Central memory CD8-positive, alpha-beta T cell (primary cell): ENCODE measurements around the gene SRSF2.
"Not testable (repeated sequence)": the region's sequence is repeated elsewhere in the genome, so short reads cannot be mapped to it uniquely, and the experiment has no call there.

Source experiments
- ATAC-seq: fragments of 150-1000 bp; cut with Tn5 transposase; replicated peaks from 2 replicates; pipeline ENCODE4 v1.10.0; 2022; ENCODE audit warnings: mild to moderate bottlenecking, moderate FRiP score, moderate number of reproducible peaks; ENCODE audit not compliant: poor library complexity, severe bottlenecking; ENCODE audit errors: extremely low read depth
- DNase-seq, 2 donors: peaks; one replicate each; pipeline ENCODE4 v3.0.0; 2021; ENCODE audit warnings: low spot score in 2 of 2
- H3K27ac Mint-ChIP-seq: one replicate; pipeline ENCODE4 v1.8.0; 2022; ENCODE audit warnings: low read depth, mild to moderate bottlenecking, moderate library complexity, mixed read lengths
- H3K27me3 Mint-ChIP-seq: one replicate; pipeline ENCODE4 v1.8.0; 2022; ENCODE audit warnings: mixed read lengths
- H3K36me3 Mint-ChIP-seq: one replicate; pipeline ENCODE4 v1.8.0; 2022; ENCODE audit warnings: mild to moderate bottlenecking, moderate library complexity, mixed read lengths; ENCODE audit not compliant: insufficient read depth
- H3K4me1 Mint-ChIP-seq: one replicate; pipeline ENCODE4 v1.8.0; 2022; ENCODE audit warnings: mixed read lengths
- H3K4me3 Mint-ChIP-seq: one replicate; pipeline ENCODE4 v1.8.0; 2022; ENCODE audit warnings: mild to moderate bottlenecking, moderate library complexity, mixed read lengths
- H3K9me3 Mint-ChIP-seq: one replicate; pipeline ENCODE4 v1.8.0; 2022; ENCODE audit warnings: mixed read lengths

SRSF2 gene

GRCh38 chr17:76700617-76701470 lies 36.3 kb downstream of the SRSF2 start:
- peak overlapping the region; percentile 61 for H3K4me3 Mint-ChIP-seq
- H3K27me3 Mint-ChIP-seq, result no peaks in the 10 kb centered on the region
- H3K4me1 Mint-ChIP-seq, result peaks cover 29% of the 10 kb centered on the region
- peak in 1 of 2 donors; percentile 32 for DNase-seq
- H3K27ac Mint-ChIP-seq, result peak overlapping the region; percentile 79
- peak; percentile 84 for ATAC-seq
- H3K36me3 Mint-ChIP-seq, result no peaks in the 10 kb centered on the region
- no peaks in the 10 kb centered on the region for H3K9me3 Mint-ChIP-seq

GRCh38 chr17:76700270-76700616 lies 36.9 kb downstream of the SRSF2 start:
- Mint-ChIP-seq H3K27me3 (no peaks in the 10 kb centered on the region), H3K27ac (peak overlapping the region; percentile 79), H3K9me3 (no peaks in the 10 kb centered on the region), H3K4me1 (peaks cover 35% of the 10 kb centered on the region), H3K36me3 (no peaks in the 10 kb centered on the region), H3K4me3 (peak overlapping the region; percentile 61)
- DNase-seq (no peak), ATAC-seq (peak; percentile 26)

DNA sequence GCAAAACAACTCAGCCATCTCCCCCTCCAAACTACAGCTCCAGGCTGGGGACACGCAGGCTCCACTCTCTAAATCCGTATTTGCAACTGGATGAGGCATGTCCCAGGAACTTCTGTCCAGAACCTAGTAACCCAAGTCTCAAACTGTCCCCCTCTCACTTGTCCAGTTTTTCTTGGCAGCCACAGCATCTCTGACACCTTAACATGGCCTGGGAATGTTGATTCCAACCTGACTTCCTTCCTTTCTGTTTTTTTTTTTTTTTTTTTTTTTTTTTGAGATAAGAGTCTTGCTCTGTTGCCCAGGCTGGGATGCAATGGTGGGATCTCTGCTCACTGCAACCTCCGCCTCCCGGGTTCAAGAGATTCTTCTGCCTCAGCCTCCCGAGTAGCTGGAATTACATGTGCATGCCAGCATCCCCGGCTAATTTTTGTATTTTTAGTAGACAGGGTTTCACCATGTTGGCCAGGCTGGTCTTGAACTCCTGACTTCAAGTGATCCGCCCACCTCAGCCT lies 38.6 kb downstream of the SRSF2 start:
- H3K36me3 Mint-ChIP-seq, ATAC-seq, H3K27ac Mint-ChIP-seq, H3K9me3 Mint-ChIP-seq, H3K27me3 Mint-ChIP-seq, H3K4me3 Mint-ChIP-seq, DNase-seq: not testable (repeated sequence)
- H3K4me1 Mint-ChIP-seq, result peaks cover 38% of the 10 kb centered on the region

DNA sequence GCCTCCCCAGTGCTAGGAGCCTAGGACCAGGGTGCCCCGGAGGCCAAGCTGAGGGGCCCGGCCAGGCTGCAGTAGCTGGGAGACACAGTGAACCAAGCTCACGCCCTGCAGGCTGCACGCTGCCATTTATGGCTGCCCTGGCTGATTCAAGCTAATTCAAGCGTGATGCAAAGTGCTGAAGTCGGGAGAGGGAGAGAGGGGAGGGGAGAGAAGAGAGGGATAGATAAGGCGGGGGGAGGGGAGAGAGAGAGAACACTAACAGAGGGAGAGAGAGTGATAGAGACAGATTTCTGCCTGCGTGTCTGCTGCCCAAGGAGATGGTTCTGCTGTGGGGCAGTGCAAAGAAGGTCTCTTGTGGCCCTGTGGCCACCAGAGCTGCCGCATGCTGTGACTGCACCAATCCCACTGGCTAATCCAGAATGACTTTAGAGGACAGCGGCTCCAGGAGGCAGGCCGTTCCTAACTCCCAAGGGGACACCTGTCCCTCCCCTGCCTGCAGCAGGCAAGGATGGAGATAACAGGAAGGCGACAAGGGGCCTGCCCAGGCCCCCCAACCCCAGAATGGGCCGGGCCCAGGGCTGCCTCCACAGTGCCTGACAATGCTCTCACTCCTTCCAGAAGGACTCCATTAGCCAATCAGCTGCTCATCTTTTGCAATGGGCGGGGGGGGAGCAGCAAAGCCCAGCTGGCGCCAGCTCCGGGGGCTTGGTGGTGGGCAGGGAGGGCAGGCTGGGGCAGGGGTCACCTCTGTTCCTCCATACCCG lies 39.2 kb downstream of the SRSF2 start:
- no peaks in the 10 kb centered on the region for H3K27me3 Mint-ChIP-seq
- H3K27ac Mint-ChIP-seq, result no peak overlapping the region
- no peak overlapping the region for H3K4me3 Mint-ChIP-seq
- H3K9me3 Mint-ChIP-seq, result no peaks in the 10 kb centered on the region
- no peaks in the 10 kb centered on the region for H3K36me3 Mint-ChIP-seq
- ATAC-seq (no peak), DNase-seq (no peak)
- peaks cover 38% of the 10 kb centered on the region for H3K4me1 Mint-ChIP-seq

DNA sequence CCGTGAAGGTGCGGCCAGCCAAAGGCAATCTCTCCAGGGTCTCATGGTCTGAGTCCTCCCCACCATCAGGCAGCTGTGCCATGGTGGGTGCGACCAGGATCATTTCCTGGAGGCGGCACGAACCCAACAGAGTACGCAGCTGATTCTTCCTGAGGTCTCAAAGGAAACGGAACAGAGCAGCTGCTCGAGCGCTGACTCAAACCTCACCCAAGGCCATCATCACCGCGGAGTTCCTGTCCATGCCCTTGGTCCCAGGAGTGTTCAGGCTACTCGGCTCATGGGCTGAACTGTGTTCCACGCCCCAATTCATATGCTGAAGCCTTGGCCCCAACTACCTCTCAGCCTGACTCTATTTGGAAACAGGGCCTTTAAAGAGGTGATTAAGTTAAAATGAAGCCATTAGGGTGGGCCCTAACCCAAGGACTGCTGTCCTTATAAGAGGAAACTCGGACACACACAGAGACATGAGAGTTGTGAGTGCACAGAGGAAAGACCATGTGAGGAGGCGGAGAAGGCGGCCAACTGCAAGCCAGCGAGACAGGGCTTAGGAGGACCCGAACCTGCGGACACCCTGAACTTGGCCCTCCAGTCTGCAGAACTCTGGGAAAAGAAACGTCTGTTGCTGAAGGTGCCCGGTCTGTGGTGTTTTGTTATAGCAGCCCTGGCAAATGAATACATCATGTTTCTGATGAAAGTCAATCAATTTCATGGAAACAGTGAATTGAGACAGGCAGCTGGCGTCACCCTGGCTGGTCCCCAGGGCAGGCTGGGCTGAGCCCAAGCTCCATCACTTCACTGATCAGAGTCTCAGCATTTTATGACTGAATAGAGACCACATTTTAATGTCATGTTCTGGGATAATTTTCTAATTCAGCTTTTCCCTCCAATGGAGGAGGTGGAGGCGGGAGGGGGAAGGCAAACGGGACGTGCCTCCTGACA lies 40.1 kb downstream of the SRSF2 start:
- Mint-ChIP-seq H3K36me3 (no peaks in the 10 kb centered on the region), H3K27ac (no peak overlapping the region), H3K9me3 (no peaks in the 10 kb centered on the region), H3K4me3 (no peak overlapping the region), H3K4me1 (peaks cover 38% of the 10 kb centered on the region), H3K27me3 (no peaks in the 10 kb centered on the region)
- ATAC-seq, result no peak
- DNase-seq, result no peak

- no peak for ATAC-seq
- no peak overlapping the region for H3K4me3 Mint-ChIP-seq
- no peaks in the 10 kb centered on the region for H3K36me3 Mint-ChIP-seq
These were observed 41.9 kb downstream of the SRSF2 start for GRCh38 chr17:76695059-76695831.

GRCh38 chr17:76691379-76692191 lies 45.5 kb downstream of the SRSF2 start:
- H3K27me3 Mint-ChIP-seq, result no peaks in the 10 kb centered on the region
- DNase-seq, result no peak
- no peak for ATAC-seq
- no peaks in the 10 kb centered on the region for H3K9me3 Mint-ChIP-seq
- no peak overlapping the region for H3K4me3 Mint-ChIP-seq
- peaks cover 18% of the 10 kb centered on the region for H3K4me1 Mint-ChIP-seq
- no peak overlapping the region for H3K27ac Mint-ChIP-seq
- H3K36me3 Mint-ChIP-seq, result no peaks in the 10 kb centered on the region

More at GRCh38 chr17:76695059-76695831, 41.9 kb downstream of the SRSF2 start:
- no peak for DNase-seq
- Mint-ChIP-seq H3K27me3 (no peaks in the 10 kb centered on the region), H3K4me1 (peaks cover 20% of the 10 kb centered on the region), H3K27ac (peak overlapping the region; percentile 42), H3K9me3 (no peaks in the 10 kb centered on the region)

DNA sequence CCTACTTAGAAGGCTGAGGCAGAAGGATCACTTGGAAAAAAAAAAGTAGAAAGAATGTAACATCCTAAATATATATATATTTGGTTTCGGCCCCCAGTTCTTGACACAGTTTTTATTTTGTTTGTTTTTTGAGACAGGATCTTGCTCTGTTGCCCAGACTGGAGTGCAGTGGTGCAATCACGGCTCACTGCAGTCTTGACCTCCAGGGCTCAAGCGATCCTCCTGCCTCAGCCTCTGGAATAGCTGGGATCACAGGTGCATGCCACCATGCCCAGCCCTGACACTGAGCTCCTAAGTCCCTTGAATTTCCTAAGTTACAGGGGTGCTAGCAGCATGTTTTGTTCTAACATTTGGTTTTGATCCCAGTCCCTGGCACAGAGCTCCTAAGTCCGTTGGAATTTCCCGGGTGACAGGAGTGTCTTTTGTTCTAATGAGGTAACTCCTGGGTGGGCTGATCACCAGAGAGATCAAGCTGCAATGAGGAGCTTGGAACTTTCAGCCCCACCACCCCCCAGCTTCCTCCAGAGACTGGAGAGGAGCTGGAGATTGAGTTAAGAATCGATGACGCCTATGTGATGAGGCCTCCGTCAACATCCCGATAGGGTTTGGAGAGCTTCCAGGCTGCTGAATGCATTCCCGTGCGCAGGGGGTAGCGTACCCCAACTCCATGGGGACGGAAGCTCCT lies 46.4 kb downstream of the SRSF2 start:
- DNase-seq, result no peak
- Mint-ChIP-seq H3K27ac (no peak overlapping the region), H3K27me3 (no peaks in the 10 kb centered on the region), H3K4me1 (peaks cover 15% of the 10 kb centered on the region), H3K9me3 (no peaks in the 10 kb centered on the region), H3K36me3 (no peaks in the 10 kb centered on the region), H3K4me3 (no peak overlapping the region)
- no peak for ATAC-seq

- Mint-ChIP-seq H3K9me3 (no peaks in the 10 kb centered on the region), H3K27me3 (no peaks in the 10 kb centered on the region), H3K27ac (no peak overlapping the region), H3K36me3 (no peaks in the 10 kb centered on the region), H3K4me3 (no peak overlapping the region), H3K4me1 (peaks cover 6% of the 10 kb centered on the region)
- ATAC-seq, result no peak
- DNase-seq, result no peak
These were observed 47.3 kb downstream of the SRSF2 start for GRCh38 chr17:76689859-76690258.

DNA sequence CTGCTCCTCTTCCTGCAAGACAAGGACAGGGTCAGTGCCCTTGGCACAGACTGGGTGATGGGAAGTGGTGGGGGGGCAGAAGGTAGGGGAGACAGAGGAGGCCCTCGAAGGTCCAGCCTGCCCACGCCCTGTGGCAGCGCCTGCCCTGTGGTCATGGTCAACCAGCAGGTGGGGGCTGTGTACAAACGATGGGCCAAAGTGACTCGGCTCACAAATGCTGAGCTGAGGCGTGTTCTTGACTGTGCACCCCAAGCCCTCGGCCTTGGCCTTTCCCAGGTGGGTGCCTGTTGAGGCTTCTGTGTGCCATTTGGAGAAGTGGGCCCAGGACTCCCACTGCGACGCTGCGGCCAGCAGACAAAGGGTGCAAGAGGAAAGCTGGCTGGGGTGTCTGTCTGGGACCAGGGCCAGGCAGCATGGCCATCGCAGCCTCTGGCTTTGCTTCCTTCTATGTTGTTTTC lies 48.9 kb downstream of the SRSF2 start:
- ATAC-seq (no peak), DNase-seq (no peak)
- Mint-ChIP-seq H3K27ac (no peak overlapping the region), H3K4me3 (no peak overlapping the region), H3K27me3 (no peaks in the 10 kb centered on the region), H3K36me3 (no peaks in the 10 kb centered on the region), H3K4me1 (peaks cover 6% of the 10 kb centered on the region), H3K9me3 (no peaks in the 10 kb centered on the region)
